Neural progenitor cell (in vitro differentiated cells): ENCODE data around the gene AKT1.

Source experiments
- CTCF ChIP-seq: fragments of 200-600 bp; sonication (generic); IDR thresholded peaks from 2 replicates; pipeline ENCODE4 v1.5.1; 2017; ENCODE audit warnings: antibody characterized with exemption, mild to moderate bottlenecking
- EZH2 ChIP-seq: fragments of 200-600 bp; sonication (generic); IDR thresholded peaks from 2 replicates; pipeline ENCODE4 v1.6.1; 2017; ENCODE audit warnings: antibody characterized with exemption, mild to moderate bottlenecking, moderate library complexity

DNA sequence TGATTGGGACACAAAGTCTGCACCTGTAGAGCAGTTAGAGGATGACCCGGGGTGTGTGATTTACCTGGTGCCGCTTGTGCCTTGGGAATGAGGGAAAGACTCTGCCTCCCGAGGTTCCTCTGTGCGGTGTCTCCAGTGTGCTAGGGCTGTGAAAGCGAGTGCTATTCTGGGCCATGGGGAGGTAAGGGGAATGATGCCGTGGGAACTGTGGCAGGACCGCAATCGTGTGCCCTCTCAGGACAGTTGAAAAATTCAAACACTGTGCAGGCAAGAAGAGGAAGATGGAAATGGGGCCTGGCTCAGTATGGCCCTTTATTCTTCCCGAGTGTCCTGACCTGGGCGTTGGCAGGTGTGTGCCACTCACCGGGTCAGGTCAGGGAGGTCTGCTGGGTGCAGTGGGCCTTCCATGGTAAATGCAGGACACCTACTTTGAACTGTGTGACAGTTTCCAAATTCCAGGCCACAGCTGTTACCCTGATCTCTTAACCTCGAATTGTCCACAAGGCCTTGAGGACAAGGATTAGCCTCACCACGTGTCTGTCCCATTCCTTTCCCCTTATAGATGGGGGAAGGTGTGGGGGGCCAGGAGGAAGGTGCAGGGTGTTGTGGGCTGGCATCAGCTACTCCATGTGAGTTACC, 41.2 kb downstream of the AKT1 start:
- TF ChIP-seq CTCF, result no peak
- TF ChIP-seq EZH2, result no peak
